NOMO-1 (cell line): ENCODE data around the gene TRA2A.

Experiments used
- DNase-seq, 2 experiments: peaks; one replicate each; lab custom pipeline; 2025; ENCODE audit not compliant: unreplicated experiment in 2 of 2; lab: John Stamatoyannopoulos, UW

TRA2A gene

DNA sequence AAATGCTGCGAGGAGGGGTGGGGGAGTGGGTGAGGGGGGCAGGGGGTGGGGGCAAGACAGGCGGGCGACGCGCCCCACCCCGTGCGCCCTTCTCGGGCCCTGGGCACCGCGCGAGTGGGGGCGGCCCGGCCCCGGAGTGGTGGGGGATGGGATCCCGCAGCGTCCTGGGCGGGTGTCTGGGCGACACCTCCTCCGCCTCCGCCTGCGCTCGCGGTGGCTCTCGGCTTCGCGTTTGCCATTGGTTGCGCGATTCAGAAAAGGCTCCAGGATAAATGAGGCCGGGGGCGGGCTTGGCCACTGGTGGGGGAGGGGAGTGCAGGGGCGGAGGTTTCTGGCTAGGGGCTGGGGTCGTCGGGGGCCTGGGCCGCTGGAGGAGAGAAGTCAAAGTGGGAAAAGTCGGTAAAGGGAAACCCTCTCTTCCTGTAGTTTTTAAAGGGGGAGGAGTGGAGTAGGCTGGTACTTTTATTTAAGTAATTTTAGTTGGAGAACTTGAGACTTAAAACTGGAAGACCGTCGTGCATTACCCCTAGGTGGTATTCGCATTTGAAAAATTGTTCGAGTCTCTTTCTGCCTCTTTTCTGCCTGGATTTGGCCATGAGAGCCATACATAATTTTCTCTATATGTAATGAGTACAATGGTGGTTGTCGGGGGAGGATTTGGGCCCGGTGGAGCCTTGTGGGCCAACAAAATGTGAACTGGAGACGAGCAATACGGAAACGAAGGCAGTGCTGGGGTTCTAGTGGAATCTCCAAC lies 60.5 kb downstream of the TRA2A start:
- no peak for DNase-seq

DNA sequence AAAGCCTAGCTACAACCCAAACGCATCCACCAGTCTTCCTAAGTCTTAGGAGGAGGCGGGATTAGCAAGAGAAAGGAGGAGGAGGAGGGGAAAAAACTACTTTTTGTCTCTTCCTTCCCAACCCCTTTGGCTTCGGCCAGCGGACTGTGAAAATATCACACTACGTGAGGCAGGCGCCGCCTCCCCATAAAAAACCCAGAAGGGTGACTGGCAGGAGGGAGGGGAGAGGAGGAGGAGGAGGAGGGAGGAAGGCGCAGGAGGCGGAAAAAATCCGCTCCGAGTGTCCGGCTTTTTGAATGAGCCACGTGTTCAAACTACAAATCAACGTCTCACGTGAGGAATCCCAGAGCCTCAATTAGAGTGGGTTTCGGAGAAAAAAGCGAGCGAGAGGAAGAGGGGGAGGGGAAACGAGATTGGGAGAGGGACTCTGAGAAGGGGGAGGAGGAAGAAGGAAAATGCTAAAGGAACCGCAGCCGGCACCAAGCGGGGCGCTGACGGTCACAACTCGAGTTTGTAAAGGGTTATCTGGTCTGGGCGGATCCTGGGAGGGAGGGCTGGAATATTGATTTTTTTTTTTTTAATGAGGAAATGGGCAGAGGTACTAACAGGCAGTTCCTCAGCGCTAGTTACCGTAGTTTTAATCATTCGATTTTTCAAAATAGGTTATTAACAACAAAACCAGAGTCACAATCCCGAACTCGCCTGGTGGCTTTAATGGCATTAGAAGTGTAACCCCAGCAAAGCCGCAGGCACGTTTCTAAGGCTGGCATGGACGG lies 61.3 kb downstream of the TRA2A start, which contains the start of gene IGF2BP3:
TSS of gene IGF2BP3 (minus strand) at position 162 of the 776 bp plus-strand sequence. CDS start 381 bp downstream, outside the sequence.
- DNase-seq: no peak

GRCh38 chr7:23469961-23470250 lies 61.9 kb downstream of the TRA2A start:
- DNase-seq: no peak

GRCh38 chr7:23469150-23469960 lies 62.4 kb downstream of the TRA2A start:
- DNase-seq: no peak

DNA sequence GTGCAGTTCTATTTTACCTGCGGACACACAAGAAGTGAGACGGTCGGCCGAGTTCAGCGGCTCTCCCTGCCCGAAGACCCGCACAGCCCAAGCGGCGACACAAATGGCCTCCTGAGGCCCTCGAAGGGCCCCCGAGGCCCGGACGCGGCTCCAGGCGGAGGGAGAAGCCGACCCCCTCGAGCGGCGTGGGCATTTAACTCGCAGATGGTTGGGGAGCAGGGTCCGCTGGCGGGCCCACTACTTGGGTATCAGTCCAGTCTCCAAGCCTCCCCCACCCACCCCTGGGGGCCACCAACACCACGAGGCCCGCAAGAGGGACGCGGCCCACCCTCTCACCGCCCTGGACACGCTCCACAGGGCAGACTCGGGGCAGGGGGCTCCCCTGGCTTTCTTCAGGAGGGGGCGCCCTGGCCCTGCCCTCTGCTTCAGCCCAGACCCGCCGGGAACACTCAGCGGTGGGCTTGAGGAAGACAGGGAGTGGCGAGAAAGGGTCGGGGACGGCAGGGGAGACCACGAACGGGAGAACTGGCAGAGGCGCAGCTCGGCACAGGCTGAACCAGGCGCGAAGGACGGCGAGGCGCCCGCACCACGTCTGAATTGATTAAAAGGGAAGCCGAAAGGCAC lies 63.1 kb downstream of the TRA2A start:
- DNase-seq: no peak

DNA sequence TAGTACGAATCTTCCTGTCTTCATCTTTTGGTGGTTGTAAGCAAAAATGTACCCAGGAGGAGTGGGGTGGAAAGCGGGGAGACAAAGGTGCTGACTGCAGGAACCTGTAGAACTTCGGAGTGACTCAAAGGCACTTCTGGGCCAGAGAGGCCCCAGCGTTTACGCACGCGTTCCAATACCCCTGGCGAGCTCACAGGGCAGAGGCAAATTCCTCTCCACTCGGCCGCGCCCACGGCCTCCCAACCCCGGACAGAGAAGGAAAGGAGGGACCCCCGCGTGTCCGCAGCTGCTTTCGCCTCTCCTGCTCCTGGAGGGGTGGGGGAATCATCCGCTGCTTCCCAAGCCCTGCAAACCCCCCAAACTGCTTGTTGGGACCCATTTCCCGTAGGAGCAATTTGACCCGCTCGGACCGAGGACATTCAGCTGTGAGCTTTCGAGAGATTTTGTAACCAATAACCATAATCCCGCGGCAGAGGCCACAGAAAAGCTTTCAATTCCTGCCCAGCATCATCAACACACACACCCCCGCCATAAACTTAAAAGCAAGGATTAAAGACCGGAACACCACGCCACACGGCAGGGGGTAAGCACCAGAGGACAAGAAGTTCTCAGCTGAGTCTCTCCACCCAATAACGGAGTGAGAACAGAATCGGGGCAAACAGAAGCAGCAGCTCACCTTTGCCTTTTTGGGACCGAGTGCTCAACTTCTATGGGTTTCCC lies 63.8 kb downstream of the TRA2A start:
- DNase-seq: no peak

GRCh38 chr7:23467291-23467805 lies 64.4 kb downstream of the TRA2A start:
- no peak for DNase-seq

DNA sequence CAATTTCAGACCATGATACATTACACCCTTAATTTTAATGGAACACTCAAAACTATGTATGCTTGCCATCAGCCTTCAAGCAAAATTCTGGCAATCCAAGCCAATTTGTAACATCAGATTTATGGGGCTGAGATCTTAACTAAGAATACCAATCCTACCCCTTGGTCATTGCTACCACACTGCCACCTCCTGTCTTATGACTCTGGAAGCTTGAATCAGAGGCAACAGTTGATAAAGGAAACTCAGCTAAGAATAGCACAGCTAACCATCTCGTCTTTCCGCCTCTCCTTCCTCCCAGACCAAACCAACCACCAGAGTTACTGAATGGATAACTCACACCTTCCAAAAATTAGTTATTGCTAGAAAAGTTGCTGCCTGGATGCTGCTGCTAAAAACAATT lies 68.9 kb downstream of the TRA2A start:
- no peak for DNase-seq

DNA sequence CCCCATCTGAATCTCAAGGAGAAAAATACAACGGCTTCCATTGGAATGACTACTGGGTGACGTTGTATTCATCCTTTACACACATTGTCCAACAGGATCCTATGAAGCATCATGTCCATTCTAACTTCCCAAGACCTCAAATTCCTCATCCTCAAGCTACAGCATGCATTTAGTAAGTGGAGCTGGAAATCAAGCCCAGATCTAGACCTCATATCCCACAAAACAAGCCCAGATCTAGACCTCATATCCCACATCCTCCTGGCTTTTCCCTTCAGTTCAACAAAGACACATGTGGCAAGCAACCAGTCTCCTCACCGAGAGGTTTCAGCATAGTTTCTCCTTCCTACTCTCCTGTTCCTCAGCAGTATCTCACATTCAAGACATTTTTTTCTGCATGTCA lies 73.7 kb downstream of the TRA2A start:
- DNase-seq: no peak

GRCh38 chr7:23456093-23456492 lies 75.7 kb downstream of the TRA2A start:
- DNase-seq: no peak

DNA sequence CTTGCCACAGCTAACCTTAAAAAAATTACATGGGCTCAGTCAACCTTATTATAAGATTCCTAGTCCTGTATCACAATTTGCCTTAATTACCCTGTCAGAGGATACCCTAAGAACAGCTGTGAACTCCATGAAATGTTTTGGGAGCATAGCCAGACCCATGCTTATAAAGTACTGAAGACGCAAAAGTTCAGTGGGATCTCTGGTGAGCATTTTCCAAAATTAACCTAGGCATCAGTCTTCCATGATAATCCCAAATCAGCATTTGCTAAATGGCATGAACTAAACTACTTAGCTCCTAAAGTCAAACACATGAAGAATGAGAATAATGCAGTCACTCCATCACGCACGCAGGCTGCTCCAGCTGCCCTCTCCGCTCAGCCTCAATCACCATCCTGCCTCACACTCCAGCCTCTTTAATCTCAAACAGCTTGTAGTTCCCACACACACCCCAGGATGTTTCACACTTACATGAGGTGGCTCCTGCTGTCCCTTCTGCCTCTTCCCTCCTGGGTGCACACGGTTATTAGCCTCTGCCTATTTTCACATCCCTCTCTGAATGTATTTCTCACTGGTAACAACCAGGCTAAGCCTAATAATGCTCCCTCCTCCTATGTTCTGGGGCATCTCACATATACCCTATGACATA lies 76.8 kb downstream of the TRA2A start:
- no peak for DNase-seq
